COLO668 (cell line): ENCODE measurements around the gene LCN10.
A peak's percentile ranks its signal among the peaks of the same experiment; 100 is the strongest.
"Not testable (repeated sequence)": the region's sequence is repeated elsewhere in the genome, so short reads cannot be mapped to it uniquely, and the experiment has no call there.

Source experiments
- DNase-seq: peaks from one replicate; lab custom pipeline; 2025; ENCODE audit not compliant: unreplicated experiment; lab: John Stamatoyannopoulos, UW

Gene LCN10

DNA sequence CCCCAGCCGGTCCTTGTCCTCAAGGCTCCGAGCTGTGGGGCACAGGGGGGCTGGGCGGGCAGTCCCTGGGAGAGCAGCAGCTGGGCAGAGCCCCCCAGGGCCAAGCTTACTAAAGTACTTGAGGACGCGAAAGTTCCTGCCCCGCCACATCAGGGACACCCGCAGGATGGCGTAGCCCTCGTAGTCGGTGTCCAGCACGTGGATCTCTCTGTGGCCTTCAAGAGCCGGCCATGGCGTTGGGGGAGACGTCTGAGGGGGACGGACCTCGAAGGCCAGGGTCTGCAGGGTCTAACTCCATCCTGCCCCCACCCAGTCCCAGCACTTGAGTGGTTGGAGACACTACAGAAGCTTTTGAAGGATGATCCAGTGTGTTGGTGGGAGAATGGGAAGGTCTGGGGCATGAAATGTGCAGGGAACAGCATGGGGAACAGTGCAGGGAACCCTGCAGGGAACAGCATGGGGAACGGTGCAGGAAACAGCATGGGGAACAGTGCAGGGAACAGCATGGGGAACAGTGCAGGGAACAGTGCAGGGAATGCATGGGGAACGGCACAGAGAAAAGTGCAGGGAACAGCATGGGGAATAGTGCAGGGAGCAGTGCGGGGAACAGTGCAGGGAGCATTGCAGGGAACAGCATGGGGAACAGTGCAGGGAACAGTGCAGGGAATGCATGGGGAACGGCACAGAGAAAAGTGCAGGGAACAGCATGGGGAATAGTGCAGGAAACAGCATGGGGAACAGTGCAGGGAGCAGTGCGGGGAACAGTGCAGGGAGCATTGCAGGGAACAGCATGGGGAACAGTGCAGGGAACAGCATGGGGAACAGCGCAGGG lies 12.8 kb upstream of the LCN10 start:
- not testable (repeated sequence) for DNase-seq

DNA sequence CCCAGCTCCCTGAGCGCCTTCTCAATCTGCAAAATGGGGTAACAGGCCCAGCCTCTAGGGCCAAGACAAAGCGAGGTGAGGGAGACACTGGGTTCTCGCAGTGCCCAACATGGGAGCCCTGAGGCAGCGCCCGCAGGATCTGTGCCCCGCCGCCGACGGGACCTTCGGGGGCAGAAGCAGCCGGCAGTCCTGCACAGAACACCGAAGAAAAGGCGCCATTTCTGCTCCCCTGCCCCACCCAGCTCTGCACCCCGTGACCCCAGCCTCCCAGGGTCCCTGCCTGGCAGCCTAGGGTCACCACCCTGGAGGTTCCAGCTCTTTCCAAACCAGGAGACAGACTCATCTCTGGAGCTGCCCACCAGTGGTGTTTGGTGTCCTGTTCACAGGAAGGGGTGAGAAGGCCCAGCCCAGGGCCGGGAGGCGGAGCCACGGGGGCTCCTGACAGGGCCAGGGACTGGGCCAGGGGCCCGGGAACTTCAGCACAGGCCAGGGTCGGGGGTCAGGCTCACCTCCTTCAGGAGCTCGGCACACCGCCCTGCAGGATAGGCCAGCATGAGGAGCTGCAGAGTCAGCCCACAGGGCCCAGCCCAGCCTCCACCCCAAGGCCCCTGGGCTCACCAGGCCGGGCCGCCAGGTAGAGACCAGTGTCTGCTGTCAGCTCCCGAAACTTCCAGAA lies 12.0 kb upstream of the LCN10 start:
- peak; percentile 37 for DNase-seq

DNA sequence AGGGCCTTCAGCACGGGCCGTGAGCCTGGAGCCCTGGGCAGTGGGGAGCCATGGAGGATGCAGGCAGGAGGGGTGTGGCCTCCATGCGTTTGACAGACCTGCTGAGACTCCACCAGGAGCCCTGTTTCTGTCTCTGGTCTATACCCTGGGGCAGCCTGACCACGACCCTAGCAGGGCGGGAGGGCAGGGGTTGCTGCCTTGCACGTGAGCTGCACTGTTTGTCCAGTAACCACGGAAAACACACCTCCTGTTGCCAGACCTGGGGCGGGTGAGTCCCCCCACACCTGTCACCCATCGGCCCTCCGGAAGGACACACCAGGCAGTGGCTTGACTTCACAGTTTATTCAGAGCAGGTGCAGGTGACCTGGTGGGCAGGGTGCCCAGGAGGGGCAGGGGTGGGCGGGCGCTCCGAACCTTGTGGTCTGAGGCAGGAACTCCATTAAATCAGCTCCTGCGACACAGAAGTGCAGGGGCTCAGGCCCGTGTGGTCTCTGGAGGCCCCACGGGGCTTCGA lies 11.4 kb upstream of the LCN10 start:
- peak; percentile 88 for DNase-seq

DNA sequence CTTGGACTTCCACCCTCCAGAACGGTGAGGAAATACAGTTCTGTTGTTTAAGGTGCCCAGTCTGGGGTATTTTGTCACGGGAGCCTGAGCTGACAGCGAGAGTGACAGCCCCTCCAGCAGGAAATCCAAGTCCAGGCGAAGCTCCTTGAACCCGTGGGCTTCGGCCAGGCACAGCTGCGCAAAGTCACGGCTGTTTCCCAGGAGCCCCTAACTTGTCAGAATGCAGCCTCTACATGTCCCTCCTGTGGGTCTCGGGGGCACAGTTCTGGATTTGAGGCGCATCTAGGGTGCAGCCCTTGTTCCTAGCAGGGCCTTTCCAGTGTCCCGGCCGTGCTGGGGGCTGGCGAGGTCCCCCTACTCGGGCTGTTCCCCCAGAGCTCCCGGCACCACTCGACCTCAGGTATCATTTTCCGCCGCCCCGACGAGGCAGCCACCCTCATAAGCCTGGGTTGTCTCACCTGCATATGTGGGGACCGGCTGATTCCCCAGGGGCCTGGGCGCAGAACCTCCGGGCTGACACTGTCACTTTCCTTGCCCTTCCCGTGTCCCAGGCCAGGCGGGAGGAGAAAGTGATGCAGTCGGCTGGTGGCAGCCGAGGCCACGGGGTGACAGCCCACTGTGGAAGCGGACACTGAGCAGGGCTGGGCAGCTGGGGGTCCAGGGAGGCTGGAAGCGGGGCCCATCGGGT lies 10.8 kb upstream of the LCN10 start:
- no peak for DNase-seq

DNA sequence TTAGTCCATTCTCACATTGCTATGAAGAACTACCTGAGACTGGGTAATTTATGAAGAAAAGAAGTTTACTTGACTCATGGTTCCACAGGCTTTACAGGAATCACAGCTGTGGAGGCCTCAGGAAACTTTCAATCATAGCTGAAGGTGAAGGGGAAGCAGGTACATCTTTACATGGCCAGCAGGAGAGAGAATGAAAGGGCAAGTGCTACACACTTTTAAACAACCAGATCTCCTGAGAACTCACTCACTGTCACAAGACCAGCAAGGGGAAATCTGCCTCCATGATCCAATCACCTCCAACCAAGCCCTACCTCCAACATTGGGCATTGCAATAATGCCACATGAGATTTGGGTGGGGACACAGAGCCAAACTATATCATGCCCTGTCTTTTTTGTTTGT lies 9.1 kb upstream of the LCN10 start:
- no peak for DNase-seq

DNA sequence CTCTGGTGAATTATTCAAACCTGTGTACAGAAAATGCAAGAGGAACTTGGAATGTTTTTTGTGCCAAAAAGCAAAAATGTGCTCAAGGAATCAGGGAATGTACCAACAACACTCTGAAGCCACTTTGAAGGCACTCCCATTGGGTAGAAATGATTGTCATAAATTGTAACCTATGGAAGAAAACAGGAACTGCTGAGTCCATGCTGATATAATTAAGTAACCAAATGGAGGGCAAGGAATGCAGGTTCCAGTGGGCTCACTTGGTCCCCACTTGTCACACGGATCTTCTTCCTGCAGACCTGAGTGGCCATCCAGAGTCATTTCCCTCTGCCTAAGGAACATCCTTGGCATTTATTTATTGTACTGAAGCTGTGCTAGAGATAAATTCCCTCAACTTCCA lies 8.5 kb upstream of the LCN10 start:
- no peak for DNase-seq

DNA sequence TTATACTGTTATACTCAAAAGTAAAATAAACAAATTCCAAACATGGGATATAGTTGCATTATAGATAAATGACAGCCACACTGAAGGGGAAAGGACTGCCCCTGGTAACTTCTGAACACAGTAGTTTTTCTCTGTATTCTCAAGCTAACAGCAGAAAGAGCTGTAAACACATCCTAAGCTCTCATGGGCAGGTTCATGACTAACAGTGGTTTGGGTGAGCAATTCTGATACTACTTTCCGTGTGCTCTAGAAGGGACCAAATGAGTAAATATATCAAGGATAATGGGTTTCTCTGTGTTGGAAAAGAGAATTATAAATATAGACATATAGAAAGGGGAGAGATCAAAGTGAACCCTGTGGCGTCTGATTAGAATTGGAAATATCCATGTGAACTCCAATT lies 7.8 kb upstream of the LCN10 start:
- DNase-seq, result no peak

DNA sequence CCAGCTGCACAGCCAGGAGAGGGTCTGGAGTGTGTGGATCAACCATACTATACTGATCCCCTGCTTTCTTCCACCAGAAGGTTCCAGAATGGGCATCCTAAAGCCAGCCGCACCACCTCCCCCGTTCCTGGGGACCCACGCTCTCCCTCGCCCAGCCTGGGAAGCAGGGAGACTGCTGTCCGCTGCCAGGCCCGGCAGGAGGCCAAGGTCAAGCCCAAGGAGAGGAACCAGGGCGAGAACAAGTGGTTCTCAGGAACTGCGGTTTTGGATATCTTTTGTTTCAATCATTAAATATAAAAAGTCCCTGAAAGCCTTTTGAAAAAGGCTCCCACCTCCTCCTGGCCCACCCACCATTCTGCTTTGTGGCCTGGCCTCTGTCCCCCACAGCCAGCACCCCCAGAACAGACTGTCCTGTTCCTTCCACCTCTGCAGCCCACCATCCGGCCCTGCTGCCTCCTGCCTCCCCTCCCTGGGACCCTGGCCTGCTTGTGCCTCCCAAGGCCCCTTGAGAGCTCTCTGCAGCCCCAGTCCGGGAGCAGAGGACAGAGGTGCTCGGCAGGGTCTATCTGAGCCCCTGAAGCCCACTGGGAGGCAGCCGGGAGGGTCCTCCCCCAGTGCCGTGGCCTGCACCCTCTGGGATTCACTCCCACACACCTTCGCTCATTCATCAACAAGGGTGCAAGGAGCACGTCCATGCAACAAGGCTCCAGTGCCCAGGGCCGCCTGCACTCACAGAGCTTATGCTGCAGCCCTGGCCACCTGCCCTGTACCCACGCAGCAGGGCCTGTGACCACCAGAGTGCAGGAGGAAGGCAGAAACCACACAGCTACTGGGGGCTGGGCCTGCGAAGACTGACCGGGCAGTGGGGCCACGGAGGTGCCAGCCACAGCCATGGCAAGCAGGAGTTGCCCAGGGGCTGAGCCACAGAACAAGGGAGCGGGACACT lies 6.2 kb upstream of the LCN10 start:
- DNase-seq, result no peak

DNA sequence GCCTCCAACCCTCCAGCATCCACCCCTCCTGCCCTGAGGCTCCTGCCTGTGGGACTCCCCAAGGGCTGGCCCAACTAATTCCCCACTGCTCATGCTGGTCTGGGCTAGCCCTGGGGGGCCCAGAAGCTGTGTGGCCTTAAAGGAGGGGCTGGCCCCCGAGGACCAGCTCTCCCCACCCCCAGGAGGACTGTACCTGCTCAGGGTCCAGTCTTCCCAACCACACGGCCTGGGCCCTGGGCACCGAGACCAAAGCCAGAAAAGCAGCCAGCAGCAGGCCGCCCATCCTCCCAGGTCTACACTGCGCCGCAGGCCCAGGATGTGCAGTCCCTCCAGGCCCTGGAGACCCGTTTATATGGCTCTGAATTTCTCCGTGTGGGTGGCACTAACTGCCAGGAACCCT lies 5.5 kb upstream of the LCN10 start, which contains the start of gene LCN6:
Gene LCN6 (minus strand): TSS at position 325 of the 400 bp plus-strand sequence. CDS start 42 bp downstream, at position 283.
- DNase-seq, result no peak

DNA sequence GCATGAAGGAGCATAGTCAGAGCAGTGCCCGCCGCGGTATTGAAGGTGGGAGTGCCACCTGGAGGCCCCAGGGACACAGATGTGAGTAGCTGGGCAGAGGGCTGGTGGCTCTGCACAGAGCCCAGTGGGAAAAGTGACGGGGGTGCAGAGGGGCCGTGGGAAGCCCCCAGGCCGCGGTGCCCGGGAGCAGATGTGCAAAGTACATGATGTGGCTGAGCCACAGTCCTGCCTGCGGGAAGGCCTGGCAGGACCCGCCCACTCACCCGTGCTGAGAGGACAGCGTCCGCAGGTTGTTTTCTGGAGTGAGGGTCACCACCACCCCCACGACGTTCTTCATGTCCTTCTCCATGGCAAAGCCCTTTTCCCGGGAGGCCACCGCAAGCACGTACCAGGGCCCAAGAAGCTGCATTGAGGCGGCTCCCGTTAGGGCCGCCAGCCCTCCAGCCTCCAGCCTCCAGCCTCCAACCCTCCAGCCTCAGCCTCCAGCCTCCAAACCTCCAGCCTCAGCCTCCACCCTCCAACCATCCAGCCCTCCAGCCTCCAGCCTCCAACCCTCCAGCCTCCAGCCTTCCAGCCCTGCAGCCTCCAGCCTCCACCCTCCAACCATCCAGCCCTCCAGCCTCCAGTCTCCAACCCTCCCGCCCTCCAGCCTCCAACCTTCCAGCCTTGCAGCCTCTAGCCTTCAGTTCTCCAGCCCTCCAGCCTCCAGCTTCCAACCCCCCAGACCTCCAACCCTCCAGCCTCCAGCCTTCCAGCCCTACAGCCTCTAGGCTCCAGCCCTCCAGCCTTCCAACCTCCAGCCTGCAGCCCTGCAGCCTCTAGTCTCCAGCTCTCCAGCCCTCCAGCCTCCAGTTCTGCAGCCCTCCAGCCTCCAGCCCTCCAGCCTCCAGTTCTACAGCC lies 4.7 kb upstream of the LCN10 start:
- no peak for DNase-seq

DNA sequence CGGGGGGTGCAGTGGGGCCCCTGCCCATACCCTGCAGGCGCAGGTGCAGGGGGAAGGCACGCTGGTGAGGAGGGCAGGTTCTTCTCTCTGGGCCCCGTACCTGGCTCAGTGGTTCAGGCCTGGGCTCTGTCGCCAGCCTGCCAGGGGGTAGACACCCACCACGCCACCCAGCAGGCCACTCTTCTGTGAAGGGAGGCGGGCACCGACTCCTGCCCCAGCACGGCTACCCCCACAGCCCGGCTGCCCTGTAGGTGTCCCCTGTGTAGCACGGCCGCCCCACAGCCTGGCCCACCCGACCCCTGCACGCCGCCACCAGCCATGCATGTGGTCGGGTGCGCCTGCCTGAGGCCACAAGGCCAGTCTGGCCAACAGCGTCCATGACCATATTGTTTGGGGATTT lies 3.9 kb upstream of the LCN10 start:
- DNase-seq, result no peak

DNA sequence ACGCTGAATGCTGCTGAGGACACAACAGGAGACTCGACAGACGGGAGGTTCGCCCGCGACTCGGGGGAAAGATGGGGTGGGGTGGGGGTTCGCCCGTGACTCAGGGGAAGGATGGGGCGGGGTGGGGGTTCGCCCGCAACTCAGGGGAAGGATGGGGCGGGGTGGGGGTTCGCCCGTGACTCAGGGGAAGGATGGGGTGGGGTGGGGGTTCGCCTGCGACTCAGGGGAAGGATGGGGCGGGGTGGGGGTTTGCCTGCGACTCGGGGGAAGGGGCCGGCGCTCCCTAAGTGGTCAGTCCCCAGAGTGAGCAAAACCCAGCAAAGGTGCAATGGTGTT lies 3.4 kb upstream of the LCN10 start:
- DNase-seq, result no peak

DNA sequence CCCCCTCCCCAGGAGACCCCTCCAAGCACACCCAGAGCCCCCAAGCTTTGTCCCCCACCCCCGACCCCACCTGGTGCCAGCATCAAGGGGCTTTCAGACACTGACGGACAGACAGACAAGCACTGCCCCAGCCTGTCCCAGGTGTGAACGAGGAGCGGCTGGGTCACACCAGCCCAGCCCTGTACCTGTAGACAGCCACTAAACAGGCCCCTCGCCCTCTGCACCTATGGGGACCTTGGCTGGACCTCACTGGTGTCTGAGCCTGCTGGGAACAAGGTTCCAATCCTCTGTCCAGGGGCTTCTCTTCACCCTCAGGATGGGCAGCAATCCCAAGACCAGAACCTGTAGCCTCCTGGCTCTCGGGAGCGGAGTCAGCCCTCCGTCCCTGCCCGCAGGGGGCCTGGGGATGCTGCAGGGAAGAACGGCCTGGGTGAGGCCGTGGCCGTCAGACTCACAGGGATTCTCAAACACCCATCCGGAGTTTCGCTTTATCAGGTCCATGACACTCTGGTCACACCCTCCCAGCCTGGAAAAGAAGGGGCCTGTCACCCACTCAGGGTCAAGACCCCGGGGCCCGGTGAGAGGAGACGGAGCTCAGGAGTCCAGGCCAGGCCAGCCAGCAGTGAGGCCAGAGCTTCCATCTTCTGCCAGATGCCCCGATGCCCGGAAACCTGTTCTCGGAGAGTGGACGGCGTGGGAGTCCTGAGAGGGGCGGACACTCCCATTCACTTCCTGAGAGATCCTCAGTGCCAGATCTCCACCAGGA lies 2.8 kb upstream of the LCN10 start:
- DNase-seq, result no peak

DNA sequence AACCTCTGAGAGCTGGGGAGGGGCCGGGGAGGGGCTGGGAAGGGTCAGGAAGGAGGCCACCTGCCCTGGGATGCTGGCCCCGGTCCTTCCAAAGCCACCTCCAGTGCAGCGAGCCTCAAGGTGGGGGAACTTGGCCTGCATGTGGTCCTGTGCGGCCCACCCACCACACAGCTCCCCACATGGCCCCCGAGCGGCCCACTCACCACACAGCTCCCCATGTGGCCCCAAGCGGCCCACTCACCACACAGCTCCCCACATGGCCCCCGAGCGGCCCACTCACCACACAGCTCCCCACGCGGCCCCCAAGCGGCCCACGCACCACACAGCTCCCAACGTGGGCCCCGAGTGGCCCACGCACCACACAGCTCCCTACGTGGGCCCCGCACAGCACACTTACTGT lies 2.0 kb upstream of the LCN10 start:
- no peak for DNase-seq

DNA sequence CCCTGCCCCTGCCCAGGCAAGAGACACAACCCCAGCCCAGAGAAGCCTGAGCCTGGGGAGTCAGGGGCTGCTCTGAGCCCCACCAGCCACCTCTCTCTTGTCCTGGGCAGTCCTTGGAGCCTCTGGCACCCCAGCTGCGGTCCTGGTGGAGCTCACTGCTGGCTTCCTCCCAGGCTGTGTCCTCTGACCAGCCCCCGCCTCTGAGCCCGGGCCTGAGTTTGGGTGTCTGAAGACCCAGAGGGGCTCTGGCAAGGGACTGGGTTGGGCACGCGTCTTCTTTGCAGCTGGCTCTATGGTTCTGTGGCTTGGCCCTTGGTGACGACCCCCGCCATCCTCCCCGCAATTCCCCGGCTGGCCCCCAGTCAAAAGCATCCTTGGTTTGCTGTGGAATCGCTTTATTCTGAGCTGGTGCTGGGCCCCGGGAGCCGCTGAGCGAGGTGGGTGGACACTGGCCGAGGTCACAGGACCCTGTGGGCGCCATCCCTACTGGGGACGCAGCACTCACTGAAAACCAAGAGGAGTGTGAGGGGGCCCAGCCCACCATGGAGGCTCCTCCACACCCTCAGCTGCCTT lies 985 bp upstream of the LCN10 start:
- no peak for DNase-seq

DNA sequence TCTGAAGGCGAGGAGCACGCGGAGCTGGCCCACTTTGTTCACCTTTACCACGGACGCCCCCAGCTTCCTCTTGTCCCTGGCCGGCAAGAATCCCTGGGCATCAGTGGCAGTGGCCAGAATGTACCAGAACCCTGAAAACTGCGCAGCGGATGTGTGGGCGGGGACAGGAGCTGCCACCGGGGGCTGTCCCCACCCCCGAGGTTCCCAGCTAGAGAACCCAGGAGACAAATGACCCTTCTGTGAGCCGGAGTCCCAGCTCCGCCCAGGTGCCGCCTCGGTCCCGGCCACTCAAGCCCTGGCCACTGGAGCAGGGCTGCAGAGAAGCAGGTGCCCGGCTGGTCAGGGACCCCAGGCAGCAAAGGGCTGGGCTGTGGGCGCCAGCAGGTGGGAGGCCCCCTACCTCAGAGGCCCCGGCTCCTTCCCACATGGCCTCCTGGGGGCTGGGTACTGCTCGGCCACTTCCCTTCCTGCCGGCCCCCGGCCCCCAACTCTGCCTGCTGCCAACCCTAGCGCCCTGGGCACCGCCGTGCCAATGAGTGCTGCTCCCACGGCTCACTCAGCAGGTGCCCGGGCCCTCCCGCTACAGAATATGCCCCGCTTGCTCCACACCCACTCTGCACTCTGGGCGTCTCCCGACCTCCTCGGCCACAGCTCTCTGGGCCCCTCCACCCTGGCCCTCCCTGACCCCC lies 713 bp downstream of the LCN10 start:
- no peak for DNase-seq

DNA sequence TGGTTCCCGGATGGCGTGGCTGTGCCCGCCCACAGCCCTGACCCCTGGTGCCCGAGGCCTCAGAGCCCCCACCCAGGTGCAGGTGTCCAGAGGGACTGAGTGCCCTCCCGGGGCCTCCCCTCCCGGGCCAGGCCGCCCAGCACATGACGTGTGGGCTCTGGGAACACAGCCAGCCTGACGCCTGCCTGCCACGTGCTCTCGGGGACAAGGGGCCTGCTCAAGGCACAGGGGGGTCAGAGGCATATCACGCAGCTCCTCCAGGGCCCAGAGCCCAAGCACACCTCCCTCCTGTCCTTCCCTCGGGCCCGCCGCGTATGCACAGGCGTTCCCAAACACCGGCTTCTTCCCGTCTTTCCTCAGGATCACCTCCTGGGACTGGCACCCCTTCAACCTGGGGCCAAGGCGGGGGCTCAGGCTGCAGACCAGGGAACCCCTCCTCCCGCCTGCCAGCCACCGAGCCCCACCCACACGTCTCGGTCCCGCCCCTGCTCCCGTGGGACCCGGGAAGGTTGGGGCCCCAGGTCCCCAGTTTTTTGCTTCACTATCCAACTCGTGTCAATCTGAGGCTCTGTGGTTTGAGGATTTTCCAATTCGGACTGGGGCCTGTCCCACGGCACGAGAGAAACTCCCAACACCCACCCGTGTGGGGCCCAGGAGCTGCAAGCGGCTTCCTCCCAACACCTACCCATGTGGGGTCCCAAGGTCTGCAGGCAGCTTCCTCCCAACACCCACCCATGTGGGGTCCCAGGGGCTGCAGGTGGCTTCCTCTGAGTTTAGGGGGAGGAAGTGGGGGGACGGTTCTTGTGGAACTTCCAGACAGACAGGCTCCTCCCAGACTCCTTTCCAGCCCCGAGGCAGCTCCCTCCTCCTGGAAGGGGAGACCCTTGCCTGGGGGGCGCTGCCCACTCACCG lies 1.5 kb downstream of the LCN10 start:
- DNase-seq, result no peak
